ENCODE measurements around the gene ZNRF3. TPM values are rescaled to one million over a fixed set of nuclear protein-coding genes. Genes with fewer than 3 reads are reported as not detected.
A peak's percentile ranks its signal among the peaks of the same experiment; 100 is the strongest.

Gene ZNRF3
- total RNA-seq, 2 donors from 2014 or later, result 5.9 to 12.2 TPM

GRCh38 chr22:29014293-29014692 is 130.9 kb downstream of the ZNRF3 start:
- Histone ChIP-seq H3K36me3 (no peaks in the 10 kb centered on the region), H3K4me1 (no peaks in the 10 kb centered on the region), H3K27ac (no peak overlapping the region), H3K9ac (ENCODE audit: low read depth in 2 of 2, low read length in 2 of 2) (no peak overlapping the region), H3K27me3 (no peaks in the 10 kb centered on the region), H3K9me3 (no peaks in the 10 kb centered on the region), H3K4me3 (no peak overlapping the region)
- intact Hi-C loops (cut with DNase I), result no loop called here
- TF ChIP-seq CTCF (IDR thresholded peaks at IDR 0.05), result no peak
- DNase-seq, result no peak

GRCh38 chr22:29014773-29015172 is 131.4 kb downstream of the ZNRF3 start:
- H3K9ac ChIP-seq (ENCODE audit: low read depth in 2 of 2, low read length in 2 of 2), result no peak overlapping the region
- no peaks in the 10 kb centered on the region for H3K9me3 ChIP-seq
- intact Hi-C loops (cut with DNase I), result no loop called here
- H3K4me1 ChIP-seq, result no peaks in the 10 kb centered on the region
- TF ChIP-seq CTCF (IDR thresholded peaks at IDR 0.05), result no peak
- no peaks in the 10 kb centered on the region for H3K27me3 ChIP-seq
- no peak for DNase-seq
- H3K27ac ChIP-seq, result no peak overlapping the region
- H3K4me3 ChIP-seq, result no peak overlapping the region
- no peaks in the 10 kb centered on the region for H3K36me3 ChIP-seq

- intact Hi-C loops (cut with DNase I), result no loop called here
- H3K27ac ChIP-seq, result no peak overlapping the region
- H3K4me1 ChIP-seq, result no peaks in the 10 kb centered on the region
- DNase-seq, result no peak
- no peak overlapping the region for H3K4me3 ChIP-seq
- TF ChIP-seq CTCF (IDR thresholded peaks at IDR 0.05), result no peak
- H3K27me3 ChIP-seq, result no peaks in the 10 kb centered on the region
- peak overlapping the region in 1 of 2 donors; percentile 65 for H3K9ac ChIP-seq (ENCODE audit: low read depth in 2 of 2, low read length in 2 of 2)
- H3K9me3 ChIP-seq, result no peaks in the 10 kb centered on the region
- no peaks in the 10 kb centered on the region for H3K36me3 ChIP-seq
These were observed 132.9 kb downstream of the ZNRF3 start for GRCh38 chr22:29016067-29016938.

- Histone ChIP-seq H3K27me3 (no peaks in the 10 kb centered on the region), H3K4me3 (no peak overlapping the region), H3K27ac (no peak overlapping the region), H3K4me1 (no peaks in the 10 kb centered on the region), H3K9me3 (no peaks in the 10 kb centered on the region), H3K9ac (ENCODE audit: low read depth in 2 of 2, low read length in 2 of 2) (no peak overlapping the region), H3K36me3 (no peaks in the 10 kb centered on the region)
- intact Hi-C loops (cut with DNase I), result no loop called here
- no peak for DNase-seq
- no peak for TF ChIP-seq CTCF (IDR thresholded peaks at IDR 0.05)
These were observed 135.2 kb downstream of the ZNRF3 start for GRCh38 chr22:29018293-29019189.

- no peak for DNase-seq
- Histone ChIP-seq H3K27me3 (no peaks in the 10 kb centered on the region), H3K9ac (ENCODE audit: low read depth in 2 of 2, low read length in 2 of 2) (no peak overlapping the region), H3K27ac (no peak overlapping the region), H3K4me1 (no peaks in the 10 kb centered on the region), H3K9me3 (no peaks in the 10 kb centered on the region), H3K36me3 (no peaks in the 10 kb centered on the region), H3K4me3 (no peak overlapping the region)
- TF ChIP-seq CTCF (IDR thresholded peaks at IDR 0.05), result no peak
- intact Hi-C loops (cut with DNase I), result no loop called here
These were observed 138.9 kb downstream of the ZNRF3 start for GRCh38 chr22:29022101-29022817.
